H9 (cell line): ENCODE results near the gene COL4A6. TPM values are rescaled to one million over a fixed set of nuclear protein-coding genes. Genes with fewer than 3 reads are reported as not detected.

Experiments used
- DNase-seq: peaks from one replicate; pipeline ENCODE4 v3.0.0-alpha.2; 2017
- H2AFZ ChIP-seq: one replicate; pipeline ENCODE4 v1.6.1; 2013; ENCODE audit warnings: mild to moderate bottlenecking, low read length, control low read depth, moderate library complexity
- H2AK5ac ChIP-seq: 2 replicates; pipeline ENCODE4 v1.6.1; 2013; ENCODE audit warnings: low read length, control low read depth, mixed read lengths; ENCODE audit not compliant: insufficient read length
- H2BK120ac ChIP-seq: one replicate; pipeline ENCODE4 v1.6.1; 2013; ENCODE audit warnings: low read depth, mild to moderate bottlenecking, low read length, control low read depth, inconsistent platforms; ENCODE audit not compliant: poor library complexity, severe bottlenecking
- H2BK12ac ChIP-seq: 2 replicates; pipeline ENCODE4 v1.6.1; 2013; ENCODE audit warnings: low read length, control low read depth, mixed read lengths, low read depth; ENCODE audit not compliant: insufficient read length
- H2BK15ac ChIP-seq: 2 replicates; pipeline ENCODE4 v1.6.1; 2013; ENCODE audit warnings: low read depth, low read length, control low read depth
- H2BK20ac ChIP-seq: one replicate; pipeline ENCODE4 v1.6.1; 2013; ENCODE audit warnings: low read depth, mild to moderate bottlenecking, low read length, control low read depth, inconsistent platforms; ENCODE audit not compliant: poor library complexity, severe bottlenecking
- H2BK5ac ChIP-seq: 2 replicates; pipeline ENCODE4 v1.6.1; 2013; ENCODE audit warnings: low read length, control low read depth, mixed read lengths; ENCODE audit not compliant: insufficient read length
- H3K14ac ChIP-seq: 2 replicates; pipeline ENCODE4 v1.6.1; 2013; ENCODE audit warnings: low read length, control low read depth; ENCODE audit not compliant: insufficient read depth
- H3K18ac ChIP-seq: 2 replicates; pipeline ENCODE4 v1.6.1; 2013; ENCODE audit warnings: low read depth, mild to moderate bottlenecking, mixed read lengths, low read length, control low read depth; ENCODE audit not compliant: insufficient read length
- H3K23ac ChIP-seq: 2 replicates; pipeline ENCODE4 v1.6.1; 2013; ENCODE audit warnings: low read length, control low read depth, mixed read lengths, low read depth; ENCODE audit not compliant: insufficient read length
- H3K23me2 ChIP-seq: 2 replicates; pipeline ENCODE4 v1.6.1; 2013; ENCODE audit warnings: low read depth, mild to moderate bottlenecking, mixed read lengths, low read length, control low read depth; ENCODE audit not compliant: insufficient read length, poor library complexity, severe bottlenecking
- H3K27ac ChIP-seq: 2 replicates; pipeline ENCODE4 v1.5.1; 2013; ENCODE audit warnings: low read length, control low read depth, mixed read lengths, low read depth; ENCODE audit not compliant: insufficient read length
- H3K27me3 ChIP-seq: 2 replicates; pipeline ENCODE4 v1.6.1; 2013; ENCODE audit warnings: low read length, control low read depth, inconsistent platforms; ENCODE audit not compliant: insufficient read depth
- H3K4ac ChIP-seq: 2 replicates; pipeline ENCODE4 v1.6.1; 2013; ENCODE audit warnings: low read depth, mild to moderate bottlenecking, control low read depth, inconsistent platforms, low read length, moderate library complexity
- H3K4me1 ChIP-seq: 2 replicates; pipeline ENCODE4 v1.6.1; 2013; ENCODE audit warnings: low read length, control low read depth, inconsistent platforms; ENCODE audit not compliant: insufficient read depth
- H3K4me2 ChIP-seq: 2 replicates; pipeline ENCODE4 v1.6.1; 2013; ENCODE audit warnings: low read length, control low read depth, mixed read lengths; ENCODE audit not compliant: insufficient read length, insufficient read depth
- H3K56ac ChIP-seq: 2 replicates; pipeline ENCODE4 v1.6.1; 2013; ENCODE audit warnings: low read depth, mild to moderate bottlenecking, mixed read lengths, low read length, control low read depth; ENCODE audit not compliant: insufficient read length
- H3K79me1 ChIP-seq: 2 replicates; pipeline ENCODE4 v1.6.1; 2013; ENCODE audit warnings: low read depth, mild to moderate bottlenecking, moderate library complexity, low read length, control low read depth, inconsistent platforms; ENCODE audit not compliant: insufficient read depth, poor library complexity, severe bottlenecking
- H3K79me2 ChIP-seq: 2 replicates; pipeline ENCODE4 v1.6.1; 2013; ENCODE audit warnings: low read length, control low read depth, inconsistent platforms; ENCODE audit not compliant: insufficient read depth
- H3K9ac ChIP-seq: 2 replicates; pipeline ENCODE4 v1.6.1; 2013; ENCODE audit warnings: low read length, control low read depth, mixed read lengths; ENCODE audit not compliant: insufficient read length; ENCODE audit errors: extremely low read depth
- H3K9me3 ChIP-seq: one replicate; pipeline ENCODE4 v1.6.1; 2013; ENCODE audit warnings: low read depth, low read length, inconsistent platforms; ENCODE audit not compliant: control insufficient read depth
- H3T11ph ChIP-seq: one replicate; pipeline ENCODE4 v1.6.1; 2013; ENCODE audit warnings: mild to moderate bottlenecking, low read length, control low read depth, inconsistent platforms
- H4K20me1 ChIP-seq: one replicate; pipeline ENCODE4 v1.6.1; 2013; ENCODE audit not compliant: control insufficient read depth, insufficient read length, insufficient read depth
- H4K5ac ChIP-seq: 2 replicates; pipeline ENCODE4 v1.6.1; 2013; ENCODE audit warnings: low read depth, mild to moderate bottlenecking, mixed read lengths, low read length, control low read depth; ENCODE audit not compliant: insufficient read length
- H4K8ac ChIP-seq: replicated peaks from 2 replicates; pipeline ENCODE4 v1.6.1; 2013; ENCODE audit warnings: low read length, control low read depth, mixed read lengths, low read depth; ENCODE audit not compliant: insufficient read length
- H4K91ac ChIP-seq: 2 replicates; pipeline ENCODE4 v1.6.1; 2013; ENCODE audit warnings: low read depth, mild to moderate bottlenecking, moderate library complexity, mixed read lengths, low read length, control low read depth; ENCODE audit not compliant: insufficient read length
- H3K27ac Mint-ChIP-seq, 3 experiments: 2 replicates in 2 of 3; 3 replicates in 1 of 3; pipeline ENCODE4 v1.8.0; 2020 to 2021; ENCODE audit warnings: mixed read lengths in 3 of 3, mild to moderate bottlenecking in 1 of 3, moderate library complexity in 1 of 3
- H3K27me3 Mint-ChIP-seq: 2 replicates; pipeline ENCODE4 v1.8.0; 2021; ENCODE audit warnings: low read depth, mild to moderate bottlenecking, moderate library complexity, mixed read lengths
- H3K36me3 Mint-ChIP-seq, 3 experiments: 2 replicates in 2 of 3; 3 replicates in 1 of 3; pipeline ENCODE4 v1.8.0; 2020 to 2021; ENCODE audit warnings: low read depth in 3 of 3, mixed read lengths in 3 of 3; ENCODE audit not compliant: insufficient read depth in 1 of 3
- H3K4me1 Mint-ChIP-seq, 2 experiments: 2 replicates each; pipeline ENCODE4 v1.8.0; 2020; ENCODE audit warnings: mixed read lengths in 2 of 2
- H3K4me3 Mint-ChIP-seq, 2 experiments: 2 replicates in 1 of 2; 3 replicates in 1 of 2; pipeline ENCODE4 v1.8.0; 2020 to 2021; ENCODE audit warnings: mild to moderate bottlenecking in 2 of 2, mixed read lengths in 2 of 2, moderate library complexity in 1 of 2
- H3K9me3 Mint-ChIP-seq, 2 experiments: 2 replicates in 1 of 2; 3 replicates in 1 of 2; pipeline ENCODE4 v1.8.0; 2020; ENCODE audit warnings: mild to moderate bottlenecking in 2 of 2, mixed read lengths in 2 of 2, moderate library complexity in 1 of 2
- CTCF ChIP-seq: fragments of 200-600 bp; sonication (generic); conservative IDR thresholded peaks from 3 replicates; pipeline ENCODE4 v1.8.0; 2021; ENCODE audit warnings: antibody characterized with exemption, mild to moderate bottlenecking
- WGBS: extraction: QIAGEN DNeasy Blood & Tissue Kit; methylation state at CpG from one replicate; pipeline ENCODE4 v1.1.7; 2013; ENCODE audit warnings: missing lambda C conversion rate, low lambda C conversion rate, mixed read lengths; ENCODE audit not compliant: insufficient read length; ENCODE audit errors: extremely low coverage; 5-methylcytosine and 5-hydroxymethylcytosine counted together
- total RNA-seq: library from RNA; stranded (reverse); gene quantifications from 2 replicates; pipeline ENCODE4 v1.2.1, GENCODE V29; 2021

The COL4A6 gene
- total RNA-seq, 1 experiment from 2014 or later, result 16.7 TPM

- Histone ChIP-seq H3K27me3 (peaks cover 5% of the 10 kb centered on the region; the same call in 1 of the 2 replicates), H4K8ac (no peak within 1 kb of the TSS), H3K18ac (no peak within 1 kb of the TSS), H2BK120ac (no peak within 1 kb of the TSS), H3K9me3 (no peaks in the 10 kb centered on the region), H3T11ph (no peak within 1 kb of the TSS), H3K23me2 (peaks cover 14% of the 10 kb centered on the region), H2AK5ac (no peak within 1 kb of the TSS), H4K91ac (no peak within 1 kb of the TSS), H4K20me1 (no peaks in the 10 kb centered on the region), H4K5ac (no peak within 1 kb of the TSS), H3K9ac (peak within 1 kb of the TSS; percentile 77), H2BK15ac (no peak within 1 kb of the TSS), H2BK12ac (no peak within 1 kb of the TSS), H2BK5ac (peak within 1 kb of the TSS; percentile 88), H3K56ac (no peak within 1 kb of the TSS), H3K4ac (no peak within 1 kb of the TSS), H3K4me1 (peaks cover 3% of the 10 kb centered on the region; the same call in 1 of the 2 replicates), H3K27ac (no peak within 1 kb of the TSS), H3K79me1 (no peaks in the 10 kb centered on the region), H3K79me2 (peaks cover under 1% of the 10 kb centered on the region; the same call in 1 of the 2 replicates), H2AFZ (peak within 1 kb of the TSS; percentile 100), H3K23ac (no peak within 1 kb of the TSS), H2BK20ac (no peak within 1 kb of the TSS), H3K14ac (peak within 1 kb of the TSS; percentile 33; the same call in 1 of the 2 replicates), H3K4me2 (peak within 1 kb of the TSS; percentile 88)
- peaks cover 40 to 53% of the 10 kb centered on the region in 2 experiments for H3K4me1 Mint-ChIP-seq
- peaks cover 6% of the 10 kb centered on the region in 2 experiments; a peak in 4 of 5 replicates for H3K9me3 Mint-ChIP-seq
- H3K27ac Mint-ChIP-seq, result peak within 1 kb of the TSS; percentile 84 to 98 (median 97)
- H3K27me3 Mint-ChIP-seq, result peaks cover 23% of the 10 kb centered on the region
- TF ChIP-seq CTCF, result no peak
- H3K36me3 Mint-ChIP-seq, result peaks cover 6 to 17% (median 6%) of the 10 kb centered on the region in 3 experiments
- H3K4me3 Mint-ChIP-seq, result peak within 1 kb of the TSS; percentile 85 to 96
- no CpG with 5 or more reads among the region's 13 CpGs for WGBS
- peak; percentile 79 for DNase-seq
These were observed 1.3 kb upstream of the COL4A6 start, which contains the start of gene COL4A5 for GRCh38 chrX:108439426-108439942. Gene COL4A5 (plus strand): TSS chrX:108439838. CDS start chrX:108440126, 288 bp downstream.
